A172 (cell line): ENCODE measurements around the gene BRD1. TPM values are rescaled to one million over a fixed set of nuclear protein-coding genes. Genes with fewer than 3 reads are reported as not detected.
"Not testable (repeated sequence)": the region's sequence is repeated elsewhere in the genome, so short reads cannot be mapped to it uniquely, and the experiment has no call there.

Experiments
- DNase-seq: peaks from one replicate; pipeline ENCODE4 v3.0.0-alpha.2; 2015; ENCODE audit warnings: low spot score
- total RNA-seq: library from RNA; depleted of rRNA; stranded (reverse); fragments of >200 nt; shearing (Covaris generic); gene quantifications from 2 replicates; pipeline ENCODE4 v1.2.3, GENCODE V29; 2014

BRD1 gene
- total RNA-seq, 1 experiment from 2014 or later, result 8.0 TPM

GRCh38 chr22:49769691-49770546 is 57.8 kb downstream of the BRD1 start:
- no peak for DNase-seq

GRCh38 chr22:49768951-49769690 is 58.6 kb downstream of the BRD1 start:
- DNase-seq, result no peak

- DNase-seq, result no peak
These were observed 59.4 kb downstream of the BRD1 start for GRCh38 chr22:49768077-49768910.

- DNase-seq, result peak; percentile 14
These were observed 60.2 kb downstream of the BRD1 start for GRCh38 chr22:49767355-49768062.

DNA sequence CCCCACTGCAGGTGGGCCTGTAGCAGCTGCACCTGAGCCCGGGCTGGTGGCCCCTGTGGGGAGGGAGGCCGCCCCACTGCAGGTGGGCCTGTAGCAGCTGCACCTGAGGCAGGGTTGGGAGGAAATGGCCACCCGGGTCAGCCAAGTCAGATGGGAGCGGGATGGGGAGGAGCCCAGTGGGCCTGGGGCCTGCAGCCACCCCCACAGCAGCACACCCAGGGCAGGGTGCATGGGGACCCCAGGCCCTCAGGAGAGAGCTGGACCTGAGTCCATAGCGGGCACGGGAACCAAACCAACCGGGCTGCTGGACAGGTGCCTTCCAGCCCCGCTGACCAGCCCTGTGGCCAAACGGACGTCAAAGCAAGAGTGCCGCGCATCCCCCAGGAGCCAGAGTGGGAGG is 61.7 kb downstream of the BRD1 start:
- no peak for DNase-seq

GRCh38 chr22:49765091-49765771 is 62.4 kb downstream of the BRD1 start:
- no peak for DNase-seq

DNA sequence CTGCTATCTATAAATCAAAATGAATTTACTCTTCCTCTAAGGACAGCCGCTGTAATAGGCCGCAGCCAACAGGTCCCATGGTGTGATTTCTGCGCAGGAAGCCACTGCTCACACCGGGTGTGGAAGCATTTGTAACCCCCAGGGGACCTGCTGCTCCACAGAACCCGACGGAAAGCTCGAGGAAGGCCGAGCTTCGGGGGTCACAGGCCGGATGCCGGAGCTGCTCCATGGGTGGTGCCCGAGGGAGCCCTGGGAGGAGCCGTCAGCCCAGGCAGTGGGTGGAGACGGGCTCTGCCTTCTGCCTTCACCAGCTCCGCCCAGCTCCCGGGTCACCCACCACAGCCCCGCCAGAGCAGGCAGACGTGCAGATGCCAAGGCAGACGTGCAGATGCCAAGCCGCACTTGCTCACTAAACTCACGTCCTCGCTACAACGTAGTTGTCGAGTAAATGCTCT is 63.5 kb downstream of the BRD1 start:
- DNase-seq, result no peak

DNA sequence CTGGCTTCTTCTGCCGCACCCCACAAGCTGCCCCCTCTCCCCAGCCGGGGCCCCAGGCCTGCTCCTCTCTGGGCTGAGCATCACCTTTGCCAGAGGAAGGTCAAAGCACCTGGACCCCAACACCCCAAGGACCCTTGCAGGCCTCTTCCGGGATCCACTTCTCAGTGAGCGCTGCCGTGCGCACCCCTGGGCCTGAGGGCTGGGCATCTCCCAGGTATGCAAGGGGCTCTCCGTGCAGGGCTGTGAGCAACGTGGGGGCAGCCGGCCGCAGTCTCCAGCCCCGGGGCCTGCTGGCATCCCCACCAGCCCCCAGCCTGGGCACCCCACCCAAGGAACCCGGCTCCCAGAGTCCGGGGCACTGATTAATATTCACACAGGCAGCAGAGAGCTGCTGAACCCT is 64.0 kb downstream of the BRD1 start:
- DNase-seq, result no peak

GRCh38 chr22:49763138-49763537 is 64.5 kb downstream of the BRD1 start:
- no peak for DNase-seq

DNA sequence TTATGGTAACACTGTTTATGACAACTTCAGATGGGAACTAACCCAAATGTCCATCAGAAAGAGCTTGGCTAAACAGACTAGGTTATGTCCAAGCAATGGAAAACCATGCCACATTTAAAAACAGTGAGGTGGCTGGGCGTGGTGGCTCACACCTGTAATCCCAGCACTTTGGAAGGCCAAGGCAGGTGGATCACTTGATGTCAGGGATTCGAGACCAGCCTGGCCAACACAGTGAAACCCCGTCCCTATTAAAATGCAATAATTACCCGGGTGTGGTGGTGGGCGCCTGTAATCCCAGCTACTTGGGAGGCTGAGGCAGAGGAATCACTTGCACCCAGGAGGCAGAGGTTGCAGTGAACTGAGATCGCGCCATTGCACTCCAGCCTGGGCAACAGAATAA is 65.1 kb downstream of the BRD1 start:
- DNase-seq, result not testable (repeated sequence)

DNA sequence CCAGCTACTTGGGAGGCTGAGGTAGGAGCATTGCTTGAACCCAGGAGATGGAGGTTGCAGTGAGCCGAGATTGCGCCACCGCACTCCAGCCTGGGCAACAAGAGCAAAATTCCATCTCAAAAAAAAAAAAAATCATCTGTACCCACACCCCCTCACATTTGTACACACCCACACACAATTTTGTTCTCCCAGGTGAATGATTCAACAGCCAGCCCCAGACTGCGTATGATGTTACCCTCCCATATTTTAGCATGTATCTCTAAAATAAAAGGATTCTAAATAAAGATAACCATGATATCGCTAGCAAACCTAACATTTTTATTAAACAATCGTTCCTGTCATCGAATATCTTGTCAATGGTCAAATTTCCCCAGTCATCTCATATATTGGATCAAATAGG is 65.8 kb downstream of the BRD1 start:
- DNase-seq, result no peak

DNA sequence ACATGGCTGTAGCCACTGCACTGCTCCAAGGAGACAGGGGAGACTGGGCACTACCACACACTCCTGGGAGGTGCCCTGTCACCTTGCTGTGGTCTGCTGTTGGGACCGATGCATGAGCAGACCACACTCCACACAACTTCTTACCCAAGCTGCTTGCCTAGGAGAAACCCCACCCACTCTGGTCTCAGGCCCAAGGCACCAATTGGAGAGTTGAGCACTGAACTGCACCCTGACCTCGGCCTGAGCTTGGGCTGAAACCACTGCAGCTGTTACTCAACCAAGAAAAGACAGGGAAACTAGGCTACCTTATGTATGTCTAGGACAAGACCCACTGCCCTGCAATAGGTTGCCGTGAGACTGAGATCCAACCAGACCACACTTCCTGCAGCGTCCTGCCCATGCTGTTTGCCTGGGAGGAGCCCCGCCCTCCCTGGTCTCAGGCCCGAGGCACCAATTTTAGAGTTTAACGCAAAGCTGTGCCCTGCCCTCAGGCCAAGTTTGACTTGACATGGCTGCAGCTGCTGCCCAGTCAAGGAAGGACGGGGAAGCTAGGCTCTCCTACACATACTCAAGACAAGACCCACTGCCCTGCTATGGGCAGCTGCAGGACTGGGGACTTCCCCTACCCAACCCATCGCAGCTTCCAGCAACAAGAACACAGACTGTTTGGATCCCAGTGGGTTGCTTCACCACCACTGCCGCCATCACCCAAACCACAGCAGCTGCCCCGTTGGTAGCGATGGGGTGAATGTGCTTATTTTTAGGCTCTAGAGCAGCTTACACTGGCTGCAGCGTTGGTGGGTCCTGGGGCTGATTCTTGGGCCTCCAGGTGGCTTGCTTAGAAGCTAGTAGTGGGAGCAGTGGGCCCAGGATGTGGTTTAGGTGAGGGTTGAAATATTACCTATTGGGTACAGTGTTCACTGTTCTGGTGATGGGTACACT is 66.8 kb downstream of the BRD1 start:
- no peak for DNase-seq

GRCh38 chr22:49760280-49760629 is 67.4 kb downstream of the BRD1 start:
- DNase-seq, result no peak

DNA sequence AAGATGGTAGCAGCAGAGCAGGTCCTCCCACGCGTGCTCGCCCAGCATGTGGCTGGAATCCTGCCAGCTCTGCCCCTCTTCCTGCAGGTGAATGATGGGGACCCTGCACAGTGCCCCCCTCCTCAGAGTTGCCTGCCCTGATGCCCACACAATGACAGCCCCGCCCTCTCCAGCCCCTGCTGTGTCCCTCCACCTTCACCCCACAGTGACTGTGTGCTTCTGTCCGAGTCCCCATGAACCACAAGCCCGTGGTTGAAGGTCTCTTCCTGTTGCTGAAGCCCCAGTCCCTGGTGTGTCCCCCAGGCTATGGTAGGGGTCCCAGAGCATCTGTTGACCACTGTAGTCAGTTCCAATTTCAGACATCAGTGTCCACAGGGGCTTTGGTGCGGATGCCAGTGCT is 71.0 kb downstream of the BRD1 start:
- DNase-seq, result no peak

- no peak for DNase-seq
These were observed 71.5 kb downstream of the BRD1 start for GRCh38 chr22:49756201-49756600.

GRCh38 chr22:49755631-49756001 is 72.1 kb downstream of the BRD1 start:
- no peak for DNase-seq

- no peak for DNase-seq
These were observed 72.7 kb downstream of the BRD1 start for GRCh38 chr22:49754696-49755630.

- DNase-seq, result no peak
These were observed 73.5 kb downstream of the BRD1 start for GRCh38 chr22:49753961-49754695.
